HG02973 (cell line): ENCODE results near the gene PSMD13.
"Not testable (repeated sequence)": the region's sequence is repeated elsewhere in the genome, so short reads cannot be mapped to it uniquely, and the experiment has no call there.

Experiments
- ATAC-seq: cut with Tn5 transposase; IDR thresholded peaks from one replicate; pipeline ENCODE4 v1.9.1; 2021; ENCODE audit warnings: moderate library complexity; ENCODE audit not compliant: unreplicated experiment

PSMD13 gene

GRCh38 chr11:285894-286220 is 49.1 kb downstream of the PSMD13 start:
- ATAC-seq, result no peak

GRCh38 chr11:286977-287820 is 50.4 kb downstream of the PSMD13 start:
- not testable (repeated sequence) for ATAC-seq

GRCh38 chr11:287821-288477 is 51.2 kb downstream of the PSMD13 start:
- ATAC-seq, result no peak

GRCh38 chr11:288478-289397 is 52.0 kb downstream of the PSMD13 start, which contains the start of gene PGGHG:
TSS of gene PGGHG (plus strand) at chr11:289126. CDS start at chr11:289817, 691 bp downstream.
- no peak for ATAC-seq

GRCh38 chr11:289398-289711 is 52.6 kb downstream of the PSMD13 start:
- ATAC-seq, result no peak

- ATAC-seq, result no peak
These were observed 53.2 kb downstream of the PSMD13 start for GRCh38 chr11:289712-290620.

- ATAC-seq, result no peak
These were observed 54.0 kb downstream of the PSMD13 start for GRCh38 chr11:290621-291231.

- ATAC-seq, result no peak
These were observed 54.8 kb downstream of the PSMD13 start for GRCh38 chr11:291281-292210.

- ATAC-seq, result no peak
These were observed 55.7 kb downstream of the PSMD13 start for GRCh38 chr11:292211-293121.

GRCh38 chr11:293271-293851 is 56.6 kb downstream of the PSMD13 start:
- no peak for ATAC-seq

GRCh38 chr11:293852-294661 is 57.3 kb downstream of the PSMD13 start:
- no peak for ATAC-seq

GRCh38 chr11:294780-295179 is 58.0 kb downstream of the PSMD13 start:
- no peak for ATAC-seq

GRCh38 chr11:295351-296170 is 58.8 kb downstream of the PSMD13 start:
- no peak for ATAC-seq

GRCh38 chr11:296171-297050 is 59.6 kb downstream of the PSMD13 start:
- no peak for ATAC-seq

- ATAC-seq, result no peak
These were observed 60.3 kb downstream of the PSMD13 start for GRCh38 chr11:297051-297585.
